ENCODE data around the gene COL2A1. TPM values are rescaled to one million over a fixed set of nuclear protein-coding genes. Genes with fewer than 3 reads are reported as not detected.

COL2A1 gene
- total and polyA plus RNA-seq, 8 donors = 0.06 to 91.3 (median 71.0) TPM; not detected in 1

DNA sequence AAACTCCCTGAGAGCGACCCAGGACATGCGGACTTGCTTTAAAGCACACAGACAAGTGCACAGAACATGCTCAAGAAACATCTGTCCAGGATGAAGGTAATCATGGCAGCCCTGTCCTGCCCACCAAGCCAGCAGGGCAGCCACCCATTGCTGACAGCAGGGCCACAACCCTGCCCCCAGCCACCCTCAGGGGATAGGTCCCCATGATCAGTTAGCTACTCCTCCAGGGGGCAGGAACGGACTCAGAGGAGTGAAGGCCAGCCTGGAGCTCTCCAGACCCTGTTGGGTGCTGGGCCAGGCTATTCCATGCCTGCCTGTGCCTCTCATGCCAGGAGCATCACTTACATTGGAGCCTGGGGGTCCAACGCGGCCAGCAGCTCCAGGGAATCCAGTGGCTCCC is 25.1 kb downstream of the COL2A1 start:
- ATAC-seq (no peak), DNase-seq (no peak)
- Histone ChIP-seq H3K4me3 (no peak overlapping the region), H3K27me3 (no peaks in the 10 kb centered on the region), H3K36me3 (no peaks in the 10 kb centered on the region), H3K4me1 (no peaks in the 10 kb centered on the region), H3K9me3 (no peaks in the 10 kb centered on the region), H3K27ac (no peak overlapping the region)
- intact Hi-C loops (cut with DNase I) = no loop called here
- TF ChIP-seq, protein P1, sequence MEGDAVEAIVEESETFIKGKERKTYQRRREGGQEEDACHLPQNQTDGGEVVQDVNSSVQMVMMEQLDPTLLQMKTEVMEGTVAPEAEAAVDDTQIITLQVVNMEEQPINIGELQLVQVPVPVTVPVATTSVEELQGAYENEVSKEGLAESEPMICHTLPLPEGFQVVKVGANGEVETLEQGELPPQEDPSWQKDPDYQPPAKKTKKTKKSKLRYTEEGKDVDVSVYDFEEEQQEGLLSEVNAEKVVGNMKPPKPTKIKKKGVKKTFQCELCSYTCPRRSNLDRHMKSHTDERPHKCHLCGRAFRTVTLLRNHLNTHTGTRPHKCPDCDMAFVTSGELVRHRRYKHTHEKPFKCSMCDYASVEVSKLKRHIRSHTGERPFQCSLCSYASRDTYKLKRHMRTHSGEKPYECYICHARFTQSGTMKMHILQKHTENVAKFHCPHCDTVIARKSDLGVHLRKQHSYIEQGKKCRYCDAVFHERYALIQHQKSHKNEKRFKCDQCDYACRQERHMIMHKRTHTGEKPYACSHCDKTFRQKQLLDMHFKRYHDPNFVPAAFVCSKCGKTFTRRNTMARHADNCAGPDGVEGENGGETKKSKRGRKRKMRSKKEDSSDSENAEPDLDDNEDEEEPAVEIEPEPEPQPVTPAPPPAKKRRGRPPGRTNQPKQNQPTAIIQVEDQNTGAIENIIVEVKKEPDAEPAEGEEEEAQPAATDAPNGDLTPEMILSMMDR (IDR thresholded peaks at IDR 0.05) = no peak

DNA sequence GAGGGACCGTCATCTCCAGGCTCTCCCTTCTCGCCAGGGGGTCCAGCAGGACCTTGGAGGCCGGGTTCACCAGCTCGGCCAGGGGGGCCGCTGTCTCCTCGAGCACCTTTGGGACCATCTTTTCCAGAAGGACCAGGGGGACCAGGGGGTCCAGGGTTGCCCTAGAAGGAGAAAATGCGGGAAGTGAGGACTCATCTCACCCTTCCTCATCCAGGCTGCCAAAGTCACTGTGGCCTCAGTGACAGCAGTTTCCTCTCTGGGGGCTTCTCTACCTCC is 25.7 kb downstream of the COL2A1 start:
- Histone ChIP-seq H3K9me3 (no peaks in the 10 kb centered on the region), H3K27ac (no peak overlapping the region), H3K4me1 (no peaks in the 10 kb centered on the region), H3K36me3 (no peaks in the 10 kb centered on the region), H3K27me3 (no peaks in the 10 kb centered on the region), H3K4me3 (no peak overlapping the region)
- intact Hi-C loops (cut with DNase I) = no loop called here
- TF ChIP-seq, protein P1 (IDR thresholded peaks at IDR 0.05) = no peak
- no peak for ATAC-seq
- no peak for DNase-seq

DNA sequence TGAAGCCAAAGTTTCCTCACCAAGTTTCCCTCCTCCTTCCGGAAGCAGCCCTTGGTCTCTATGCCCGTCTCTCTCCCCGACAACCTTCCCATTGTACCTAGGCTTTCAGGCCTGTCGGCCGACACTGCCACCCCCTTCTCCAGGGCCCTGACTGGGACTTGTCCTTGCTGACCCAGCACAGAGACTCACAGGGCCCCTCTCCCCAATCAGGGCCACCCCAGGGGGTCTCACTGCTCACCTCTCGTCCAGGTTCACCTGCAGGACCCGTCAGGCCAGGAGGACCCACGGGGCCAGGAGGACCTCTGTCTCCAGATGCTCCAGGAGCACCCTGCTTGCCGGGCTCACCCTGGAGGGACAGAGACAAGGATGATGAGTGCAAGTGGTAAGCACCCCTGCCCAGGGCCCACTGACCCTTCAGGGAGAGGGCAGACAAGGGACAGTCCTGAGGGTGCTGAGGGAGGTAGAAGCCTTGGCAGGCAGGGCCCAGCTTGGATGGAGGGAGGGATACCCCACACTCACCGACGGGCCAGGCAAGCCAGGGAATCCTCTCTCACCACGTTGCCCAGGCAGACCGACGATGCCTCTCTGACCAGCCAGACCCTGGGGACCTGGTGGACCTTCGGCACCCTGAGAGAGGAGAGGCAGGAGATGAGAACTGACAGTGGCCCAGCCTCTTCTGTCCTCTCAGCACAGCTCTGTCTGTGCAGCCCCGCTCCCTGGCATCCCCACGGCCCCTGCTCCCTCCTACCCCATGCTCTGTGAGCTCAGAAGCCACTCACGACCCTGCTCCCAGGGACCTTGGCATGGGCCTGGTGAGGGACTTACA is 26.3 kb downstream of the COL2A1 start:
- no peaks in the 10 kb centered on the region for H3K27me3 ChIP-seq
- ATAC-seq (no peak), DNase-seq (no peak)
- no peaks in the 10 kb centered on the region for H3K36me3 ChIP-seq
- TF ChIP-seq, protein P1 (IDR thresholded peaks at IDR 0.05) = no peak
- no peak overlapping the region for H3K27ac ChIP-seq
- H3K4me1 ChIP-seq = no peaks in the 10 kb centered on the region
- H3K9me3 ChIP-seq = no peaks in the 10 kb centered on the region
- H3K4me3 ChIP-seq = no peak overlapping the region
- intact Hi-C loops (cut with DNase I) = no loop called here

DNA sequence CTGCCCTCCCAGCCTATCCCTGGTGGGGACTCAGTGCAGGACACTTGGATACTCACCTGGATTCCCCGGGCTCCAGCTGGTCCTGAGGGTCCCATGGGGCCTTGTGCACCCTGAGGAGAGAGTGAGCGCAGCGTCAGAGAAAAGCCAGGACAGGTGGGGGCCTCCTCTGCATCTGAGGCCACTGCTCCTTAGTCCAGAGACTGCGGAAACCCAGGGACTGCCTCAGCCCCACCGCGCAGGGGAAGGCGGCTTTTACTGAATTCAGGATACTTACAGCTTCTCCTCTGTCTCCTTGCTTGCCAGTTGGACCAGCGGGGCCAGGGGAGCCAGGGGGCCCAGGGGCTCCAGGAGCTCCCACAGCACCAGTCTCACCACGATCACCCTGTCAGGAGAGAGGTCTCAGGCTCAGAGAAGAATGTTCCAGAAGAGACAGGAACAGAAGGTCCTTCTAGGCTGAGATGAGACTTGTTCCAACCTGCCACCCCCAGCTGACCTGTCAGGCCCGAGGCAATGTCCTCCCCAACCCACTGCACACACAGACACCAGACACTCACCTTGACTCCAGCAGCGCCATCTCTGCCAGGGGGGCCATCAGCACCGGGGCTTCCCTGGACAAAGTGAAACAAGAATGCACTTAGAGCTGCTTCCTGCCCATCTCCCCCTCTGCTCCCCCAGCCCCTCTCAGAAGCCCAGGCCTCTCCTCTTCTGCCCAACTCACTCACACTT is 27.1 kb downstream of the COL2A1 start:
- DNase-seq = no peak
- H3K27ac ChIP-seq = no peak overlapping the region

DNA sequence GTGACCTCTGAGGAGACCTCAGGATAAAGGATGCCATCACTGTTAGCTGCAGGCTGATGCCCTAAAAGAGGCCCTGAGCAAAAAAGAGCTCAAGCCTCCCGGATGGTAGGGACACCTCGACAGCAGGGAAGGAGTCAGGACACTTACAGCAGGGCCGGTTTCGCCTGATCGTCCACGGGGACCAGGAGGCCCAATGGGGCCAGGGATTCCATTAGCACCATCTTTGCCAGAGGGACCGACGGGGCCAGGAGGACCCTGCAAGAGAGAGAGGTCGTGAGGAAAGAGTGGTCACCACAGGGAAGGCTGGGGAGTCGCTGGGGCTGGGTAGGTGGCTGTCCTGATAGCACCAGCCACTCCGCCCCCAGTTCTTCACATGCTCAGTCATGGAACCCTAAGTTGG is 28.5 kb downstream of the COL2A1 start:
- intact Hi-C loops (cut with DNase I) = no loop called here
- ATAC-seq (no peak), DNase-seq (no peak)
- TF ChIP-seq, protein P1 (IDR thresholded peaks at IDR 0.05) = no peak
- H3K36me3 ChIP-seq = no peaks in the 10 kb centered on the region
- no peak overlapping the region for H3K27ac ChIP-seq
- no peaks in the 10 kb centered on the region for H3K4me1 ChIP-seq
- no peak overlapping the region for H3K4me3 ChIP-seq
- H3K9me3 ChIP-seq = no peaks in the 10 kb centered on the region
- H3K27me3 ChIP-seq = no peaks in the 10 kb centered on the region

More for the DNA sequence above, 27.1 kb downstream of the COL2A1 start:
- Histone ChIP-seq H3K4me1 (no peaks in the 10 kb centered on the region), H3K4me3 (no peak overlapping the region), H3K36me3 (no peaks in the 10 kb centered on the region), H3K27me3 (no peaks in the 10 kb centered on the region), H3K9me3 (no peaks in the 10 kb centered on the region)
- TF ChIP-seq, protein P1 (IDR thresholded peaks at IDR 0.05) = no peak
- ATAC-seq = no peak
- intact Hi-C loops (cut with DNase I) = no loop called here
